DOHH2 (cell line): Measurements from ENCODE around the gene DENND5B.

Experiments
- EZH2phosphoT487 ChIP-seq: fragments of 200-600 bp; sonication (generic); IDR thresholded peaks from 2 replicates; pipeline ENCODE4 v1.6.1; 2017; ENCODE audit warnings: borderline replicate concordance, mild to moderate bottlenecking, antibody characterized with exemption, low read length, moderate library complexity, mixed read lengths
- TF ChIP-seq, protein P1 (sequence below): fragments of 200-600 bp; sonication (generic); IDR thresholded peaks from one replicate; pipeline ENCODE4 v1.5.1; 2014; ENCODE audit warnings: antibody characterized with exemption, mild to moderate bottlenecking, low read depth, low read length; ENCODE audit not compliant: poor library complexity, severe bottlenecking

DNA sequence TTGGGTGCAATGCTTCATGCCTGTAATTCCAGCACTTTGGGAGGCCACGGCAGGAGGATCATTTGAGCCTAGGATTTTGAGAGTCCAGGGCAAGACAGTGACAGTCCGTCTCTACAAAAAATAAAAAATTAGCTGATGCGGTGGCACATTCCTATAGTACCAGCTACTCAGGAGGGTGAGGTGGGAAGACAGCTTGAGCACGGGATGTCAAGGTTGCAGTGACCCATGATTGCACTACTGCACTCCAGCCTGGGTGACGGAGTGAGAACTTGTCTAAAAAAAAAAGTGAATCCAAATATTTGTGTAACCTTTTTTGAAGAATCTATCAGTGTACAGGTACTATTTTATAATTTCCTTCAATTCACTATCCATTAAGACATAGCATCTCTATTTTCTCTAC, 112.5 kb downstream of the DENND5B start:
- TF ChIP-seq, protein P1, sequence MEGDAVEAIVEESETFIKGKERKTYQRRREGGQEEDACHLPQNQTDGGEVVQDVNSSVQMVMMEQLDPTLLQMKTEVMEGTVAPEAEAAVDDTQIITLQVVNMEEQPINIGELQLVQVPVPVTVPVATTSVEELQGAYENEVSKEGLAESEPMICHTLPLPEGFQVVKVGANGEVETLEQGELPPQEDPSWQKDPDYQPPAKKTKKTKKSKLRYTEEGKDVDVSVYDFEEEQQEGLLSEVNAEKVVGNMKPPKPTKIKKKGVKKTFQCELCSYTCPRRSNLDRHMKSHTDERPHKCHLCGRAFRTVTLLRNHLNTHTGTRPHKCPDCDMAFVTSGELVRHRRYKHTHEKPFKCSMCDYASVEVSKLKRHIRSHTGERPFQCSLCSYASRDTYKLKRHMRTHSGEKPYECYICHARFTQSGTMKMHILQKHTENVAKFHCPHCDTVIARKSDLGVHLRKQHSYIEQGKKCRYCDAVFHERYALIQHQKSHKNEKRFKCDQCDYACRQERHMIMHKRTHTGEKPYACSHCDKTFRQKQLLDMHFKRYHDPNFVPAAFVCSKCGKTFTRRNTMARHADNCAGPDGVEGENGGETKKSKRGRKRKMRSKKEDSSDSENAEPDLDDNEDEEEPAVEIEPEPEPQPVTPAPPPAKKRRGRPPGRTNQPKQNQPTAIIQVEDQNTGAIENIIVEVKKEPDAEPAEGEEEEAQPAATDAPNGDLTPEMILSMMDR: no peak
- TF ChIP-seq EZH2phosphoT487: no peak
